Measurements from ENCODE around the gene PFKFB1.

The PFKFB1 gene

DNA sequence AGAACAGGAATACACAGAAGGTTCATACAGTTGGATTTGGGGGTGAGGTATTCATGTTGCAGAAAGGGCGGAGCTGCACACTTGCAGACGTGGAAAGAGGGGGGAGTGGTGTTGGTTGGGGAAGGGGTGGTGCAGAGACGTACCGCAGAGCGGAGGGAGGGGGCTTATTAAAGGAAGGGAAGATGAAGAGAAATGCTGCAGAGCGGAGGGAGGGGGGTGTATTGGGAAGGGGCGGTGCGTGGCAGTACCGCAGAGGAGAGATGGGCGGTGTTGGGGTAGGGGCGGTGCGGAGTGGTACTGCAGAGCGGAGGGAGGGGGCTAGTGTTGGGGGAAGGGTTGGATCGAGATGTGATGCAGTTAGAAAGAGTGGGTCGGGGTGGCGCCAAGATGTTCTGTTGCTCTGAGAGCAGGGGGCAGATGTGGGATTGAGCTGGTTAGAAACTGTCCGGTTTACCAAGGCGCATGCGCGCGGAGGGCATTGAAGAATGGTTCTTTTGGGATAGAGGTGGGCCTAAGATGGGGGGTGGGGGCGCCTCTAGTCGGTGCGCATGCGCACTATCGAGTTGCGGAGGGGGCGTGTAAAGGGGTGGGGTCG, 72.5 kb downstream of the PFKFB1 start:
- peak; percentile 54 for DNase-seq

DNA sequence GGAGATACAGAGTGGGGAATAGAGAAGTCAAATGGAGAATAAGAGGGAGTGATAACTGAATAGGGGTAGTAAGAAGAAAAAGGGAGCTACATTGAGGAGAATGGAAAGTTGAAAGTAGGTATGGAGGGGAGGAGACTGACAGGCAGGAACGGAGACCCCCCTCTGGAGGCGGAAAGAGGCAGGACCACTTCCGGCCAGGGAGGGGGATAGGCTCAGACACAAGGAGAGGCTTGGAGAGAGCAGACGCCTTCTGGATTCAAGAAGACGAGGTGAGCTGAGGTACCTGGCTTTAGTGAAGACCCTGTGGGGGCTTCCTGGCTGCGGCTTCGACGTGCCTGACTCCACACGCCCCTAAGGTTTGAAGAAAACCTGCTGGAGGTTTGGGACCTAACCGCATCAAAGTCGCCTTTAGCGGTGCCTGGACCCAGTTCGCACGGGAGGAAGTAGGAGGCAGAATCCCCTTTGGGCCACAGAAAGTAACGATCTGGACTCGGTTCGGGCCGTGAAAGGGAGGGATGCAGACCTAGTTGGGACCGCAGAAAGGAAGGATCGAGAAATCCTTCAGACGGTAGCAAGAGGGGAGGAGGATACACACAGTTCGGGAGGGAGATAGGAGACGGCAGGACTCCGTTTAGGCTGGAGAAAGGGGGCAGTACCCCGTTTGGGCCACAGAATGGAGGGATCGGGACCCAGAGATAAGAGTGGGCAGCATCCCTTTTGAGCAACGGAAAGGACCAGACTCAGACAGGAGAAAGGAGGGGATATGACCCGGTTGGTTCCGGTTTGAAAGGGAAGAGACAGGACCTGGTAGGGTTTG, 73.2 kb downstream of the PFKFB1 start, which contains the start of gene TRO:
Gene TRO (plus strand): TSS at position 215 of the 817 bp plus-strand sequence. CDS start 1,423 bp downstream, outside the sequence.
- no peak for DNase-seq

DNA sequence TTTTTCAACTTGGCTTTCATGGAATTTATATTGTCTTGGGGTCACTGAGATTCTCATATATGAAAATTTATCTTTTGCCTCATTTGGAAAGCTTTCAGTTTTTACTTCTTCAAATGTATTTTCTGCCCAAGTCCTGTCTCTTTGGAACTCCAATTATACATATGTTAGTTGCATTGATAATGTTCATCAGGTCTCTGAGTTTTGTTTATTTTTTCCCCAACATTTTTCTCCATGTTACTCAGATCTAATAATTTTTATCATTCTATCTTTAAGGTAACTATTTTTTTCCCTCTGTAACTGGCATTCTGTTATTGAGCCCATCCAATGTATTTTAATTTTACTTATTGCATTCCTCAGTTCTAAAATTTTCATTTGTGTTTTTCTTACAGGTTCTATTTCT, 84.0 kb downstream of the PFKFB1 start:
- no peak for DNase-seq

DNA sequence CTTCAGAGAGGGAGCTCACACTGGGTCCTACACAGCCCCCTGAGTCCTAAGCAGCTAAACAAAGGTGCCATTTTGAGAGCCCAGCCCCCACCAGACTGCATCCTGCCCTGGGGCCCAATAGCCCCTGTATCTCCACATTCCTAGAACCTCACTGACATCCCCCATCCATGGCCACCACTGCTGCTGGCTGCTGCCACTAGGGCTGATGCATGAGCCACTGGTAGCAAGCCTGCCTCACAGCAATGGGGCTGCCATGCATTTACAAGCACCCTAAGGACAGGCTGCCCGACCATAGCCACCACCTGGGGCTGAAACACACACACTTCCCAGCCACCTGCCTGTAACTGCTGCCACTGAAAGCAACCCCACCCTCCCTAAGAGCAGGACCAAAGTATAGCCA, 99.8 kb downstream of the PFKFB1 start:
- DNase-seq = no peak

DNA sequence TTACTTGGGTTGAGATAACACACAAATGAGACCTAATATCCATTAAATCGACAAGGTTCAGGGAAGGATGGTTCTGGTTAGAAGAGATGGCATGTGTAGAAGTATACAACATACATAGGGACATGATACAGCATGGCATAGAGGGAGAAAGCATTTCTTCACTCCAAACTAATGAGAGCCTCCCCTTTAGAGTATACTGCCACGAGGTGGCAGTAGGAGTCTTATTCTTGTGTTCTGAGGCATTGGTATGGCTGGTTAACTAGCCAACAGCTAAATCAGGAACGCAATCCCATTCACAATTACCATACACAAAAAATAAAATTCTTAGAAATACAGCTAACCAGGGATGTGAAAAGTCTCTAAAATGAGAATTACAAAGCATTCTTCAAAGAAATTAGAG, 102.4 kb downstream of the PFKFB1 start:
- DNase-seq = peak; percentile 57

DNA sequence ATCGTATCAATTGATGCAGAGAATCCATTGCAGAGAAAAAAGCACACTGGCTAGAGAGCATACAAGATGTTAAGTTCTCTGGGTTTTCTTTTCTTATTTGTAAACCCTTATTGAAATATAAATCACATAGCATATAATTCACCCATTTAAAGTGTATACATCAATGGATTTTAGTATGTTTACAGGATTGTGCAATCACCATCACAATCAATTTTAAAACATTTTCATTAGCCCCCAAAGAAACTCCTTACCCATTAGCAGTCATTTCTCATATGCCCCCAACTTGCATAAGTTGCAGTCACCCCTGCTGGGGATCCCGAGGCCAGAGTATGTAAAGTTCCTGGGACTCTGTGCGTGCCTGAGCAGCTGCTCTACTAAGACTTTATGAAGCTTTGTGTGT, 108.2 kb downstream of the PFKFB1 start:
- DNase-seq = no peak
